ENCODE measurements around the gene ELAVL3. TPM values are rescaled to one million over a fixed set of nuclear protein-coding genes. Genes with fewer than 3 reads are reported as not detected.
A peak's percentile ranks its signal among the peaks of the same experiment; 100 is the strongest.
"Not testable (repeated sequence)": the region's sequence is repeated elsewhere in the genome, so short reads cannot be mapped to it uniquely, and the experiment has no call there.

Gene ELAVL3
- polyA plus RNA-seq, 5 donors = 0.05 to 0.19 (median 0.11) TPM; not detected in 1

DNA sequence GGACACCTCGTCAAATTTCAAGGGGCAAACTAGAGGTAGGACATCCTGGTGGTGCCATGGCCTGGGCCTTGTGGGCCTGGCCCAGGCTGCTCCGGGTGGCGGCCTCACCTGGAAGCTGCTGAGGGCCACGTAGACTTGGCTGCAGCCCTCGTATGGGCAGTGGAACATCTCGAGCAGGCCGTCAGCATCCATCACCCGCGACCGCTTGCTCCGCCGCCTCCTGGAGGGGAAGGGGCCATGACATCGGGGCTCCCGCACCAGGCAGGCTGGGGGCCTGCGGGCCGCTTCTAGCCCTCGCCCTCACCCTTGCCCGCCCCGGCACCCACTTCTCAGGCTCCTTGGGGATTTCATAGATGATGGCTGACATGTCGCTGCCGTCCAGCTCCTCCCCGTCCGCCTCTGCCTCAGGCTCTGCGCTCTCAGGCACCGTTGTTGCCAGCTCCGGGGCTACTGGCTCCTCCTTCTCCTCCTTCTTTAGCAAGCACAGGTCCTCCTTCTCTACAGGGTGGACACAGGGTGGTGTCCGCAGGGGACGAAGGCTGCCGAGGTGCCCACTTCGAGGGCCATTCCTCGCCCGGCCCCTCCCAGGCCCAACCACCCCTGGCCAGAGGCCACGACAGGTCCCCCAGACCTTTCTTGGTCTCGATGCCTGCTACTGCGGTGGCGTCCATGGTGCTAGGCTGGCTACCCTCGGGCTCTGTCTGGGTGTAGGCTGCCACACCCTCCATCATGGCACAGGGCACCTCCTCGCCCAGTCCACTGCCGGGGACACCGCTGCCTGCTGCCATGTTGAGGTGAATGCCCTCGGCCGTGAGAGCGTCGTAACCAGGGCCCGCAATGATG, 6.0 kb upstream of the ELAVL3 start:
- no peak for DNase-seq

DNA sequence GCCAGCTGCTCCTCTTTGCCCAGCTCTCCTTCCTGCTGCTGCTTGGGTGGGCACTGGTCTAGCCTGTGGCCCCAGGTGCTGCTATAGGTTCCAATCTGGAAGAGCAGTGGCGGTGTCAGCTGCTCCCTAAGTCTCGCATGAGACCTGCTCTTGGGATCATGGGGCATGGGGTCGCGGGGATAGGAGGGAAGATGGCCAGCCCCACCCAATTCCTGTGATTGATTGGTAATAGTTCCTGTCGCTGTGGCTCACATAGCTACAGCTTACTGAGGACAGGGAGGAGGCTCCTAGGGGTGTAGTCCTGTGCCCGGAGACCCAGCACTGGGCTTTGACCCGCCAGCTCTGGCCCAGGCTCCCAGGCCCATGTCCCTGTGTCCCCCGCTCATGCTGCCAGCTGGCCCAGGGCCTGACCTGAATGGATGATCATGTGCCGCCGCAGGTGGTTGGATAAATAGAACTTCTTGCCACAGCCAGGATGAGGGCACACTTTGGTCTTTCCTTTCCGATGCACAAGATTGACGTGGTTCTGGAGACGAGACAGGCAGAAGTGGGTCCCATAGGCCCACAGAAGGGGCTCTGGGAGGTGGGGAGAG, 4.5 kb upstream of the ELAVL3 start:
- no peak for DNase-seq

- no peak for DNase-seq
These were observed 2.7 kb upstream of the ELAVL3 start for GRCh38 chr19:11483366-11484111.

- peak; percentile 57 to 66 for DNase-seq
These were observed 1.7 kb upstream of the ELAVL3 start for GRCh38 chr19:11482384-11483050.

DNA sequence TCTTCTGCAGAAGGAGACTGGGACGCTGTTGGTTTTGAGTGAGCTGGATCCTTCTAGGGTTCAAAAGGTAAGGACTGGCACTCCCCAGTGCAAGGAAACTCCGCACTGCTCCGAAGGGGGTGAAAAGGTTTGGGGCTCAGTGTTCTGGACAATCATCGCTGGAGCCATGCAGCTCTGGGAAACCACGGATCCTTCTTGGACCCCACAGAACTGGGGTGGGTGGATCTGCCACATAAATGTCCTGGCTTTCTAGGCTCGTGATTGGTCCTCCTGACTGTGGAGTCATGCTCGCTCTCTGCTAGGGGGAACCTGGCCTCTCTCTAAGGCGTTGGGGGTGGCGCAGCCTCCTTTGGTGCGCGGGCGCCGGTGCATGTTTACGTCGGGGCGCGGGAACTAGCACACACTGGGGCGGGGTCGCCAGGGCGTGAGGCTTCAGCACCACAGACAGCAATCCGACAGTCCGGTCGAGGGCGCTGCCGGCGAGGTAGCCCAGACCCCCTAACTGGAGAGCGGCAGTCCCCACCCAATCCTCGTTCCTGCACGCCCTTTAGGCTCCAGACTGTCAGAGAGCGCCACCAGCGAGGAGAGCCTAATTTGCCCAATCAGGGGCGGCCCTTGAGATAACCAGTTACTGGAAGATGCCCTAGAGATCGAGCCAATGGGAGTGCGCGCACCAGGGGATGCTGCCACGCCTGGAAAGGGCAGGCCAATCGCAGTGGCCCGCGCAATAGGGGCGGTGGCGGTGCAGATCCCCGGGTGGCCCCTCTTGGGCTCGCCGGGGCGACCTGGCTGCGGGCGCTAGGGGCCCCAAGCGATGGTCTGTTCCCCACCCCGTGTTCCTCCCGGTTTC, 913 bp upstream of the ELAVL3 start:
- DNase-seq = peak; percentile 29 to 30

DNA sequence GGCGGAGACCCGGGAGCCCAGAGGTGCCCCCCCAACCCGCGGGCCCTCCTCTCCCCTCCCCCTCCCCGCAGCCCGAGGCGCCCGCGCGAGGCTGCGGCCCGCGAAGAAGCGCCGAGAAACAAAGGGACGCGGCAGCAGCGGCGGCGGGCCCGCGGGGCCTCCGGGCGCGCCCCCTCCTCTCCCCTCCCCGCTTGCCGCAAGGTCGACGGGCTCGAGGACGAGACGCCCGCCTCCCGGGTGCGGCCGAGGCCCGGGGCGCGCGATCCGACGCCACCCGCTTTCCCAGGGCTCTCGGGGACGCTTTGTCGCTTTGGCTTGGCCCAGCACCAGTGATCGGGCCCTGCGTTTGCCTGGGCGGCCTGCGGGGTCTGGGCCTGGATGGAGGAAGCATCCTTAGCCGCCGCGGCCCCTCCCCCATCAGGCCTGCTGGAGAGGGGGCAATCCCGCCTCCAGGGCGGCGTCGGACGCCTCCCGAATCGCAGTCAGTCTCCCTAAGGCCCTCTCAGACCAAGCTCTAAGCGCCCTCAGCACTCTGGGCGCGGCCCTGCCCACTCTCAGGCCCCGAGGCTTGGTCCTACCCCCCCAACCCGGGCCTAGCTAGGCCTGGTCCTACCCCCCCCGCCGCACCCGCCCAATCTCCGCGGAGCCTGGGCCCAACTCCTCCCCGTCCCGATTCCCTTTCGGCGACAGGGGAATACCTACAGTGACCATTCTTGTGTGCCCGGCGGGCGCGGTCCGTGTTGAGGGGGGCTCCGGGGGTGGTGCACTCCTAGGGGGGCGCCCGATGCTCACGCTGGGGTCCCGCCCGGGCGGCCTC, 740 bp downstream of the ELAVL3 start:
- no peak for DNase-seq

GRCh38 chr19:11479090-11479897, 1.6 kb downstream of the ELAVL3 start:
- DNase-seq = no peak

- DNase-seq = no peak
These were observed 2.4 kb downstream of the ELAVL3 start for GRCh38 chr19:11478167-11479089.

GRCh38 chr19:11475861-11476260, 5.0 kb downstream of the ELAVL3 start:
- DNase-seq = no peak

GRCh38 chr19:11475343-11475742, 5.5 kb downstream of the ELAVL3 start:
- not testable (repeated sequence) for DNase-seq

- no peak for DNase-seq
These were observed 7.1 kb downstream of the ELAVL3 start for GRCh38 chr19:11473725-11474124.

DNA sequence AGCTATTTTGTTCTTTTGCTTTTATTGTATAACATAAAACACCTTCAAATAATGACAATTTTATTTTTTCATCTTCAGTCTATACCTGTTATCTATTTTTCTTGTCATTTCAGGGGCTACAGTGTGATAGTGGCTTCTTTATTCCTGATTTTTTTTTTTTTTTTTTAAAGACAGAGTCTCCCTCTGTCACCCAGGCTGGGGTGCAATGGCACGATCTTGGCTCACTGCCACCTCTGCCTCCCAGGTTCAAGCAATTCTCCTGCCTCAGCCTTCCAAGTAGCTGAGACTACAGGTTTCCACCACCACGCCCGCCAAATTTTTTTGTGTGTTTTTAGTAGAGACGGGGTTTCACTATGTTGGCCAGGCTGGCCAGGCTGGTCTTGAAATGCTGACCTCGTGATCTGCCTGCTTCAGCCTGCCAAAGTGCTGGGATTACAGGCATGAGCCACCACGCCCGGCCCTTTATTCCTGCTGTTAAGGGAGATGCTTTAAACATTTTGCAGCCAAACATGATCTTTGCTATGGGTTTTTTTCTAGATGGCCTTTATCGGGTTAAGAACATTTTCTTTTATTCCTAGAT, 12.5 kb downstream of the ELAVL3 start:
- DNase-seq = not testable (repeated sequence)

DNA sequence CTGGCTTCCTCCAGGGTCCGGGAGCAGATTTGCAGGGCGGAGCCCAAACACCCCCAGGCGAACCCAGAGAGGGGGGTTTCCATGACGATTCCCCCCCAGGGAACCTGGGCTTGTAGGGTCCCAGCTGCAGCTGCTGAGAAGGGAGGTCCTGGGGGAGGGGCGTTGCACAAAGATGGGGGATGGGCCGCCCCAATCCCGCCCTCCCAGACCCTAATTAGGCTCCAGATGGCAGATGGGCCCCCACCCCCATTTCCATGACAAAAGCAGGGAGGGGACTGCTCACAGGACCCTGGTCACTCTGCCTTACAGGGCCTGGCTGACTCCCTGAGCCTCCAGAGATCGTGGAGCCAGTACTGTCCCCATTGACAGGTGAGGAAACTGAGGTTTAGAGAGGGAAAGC, 15.2 kb downstream of the ELAVL3 start:
- DNase-seq = no peak

- DNase-seq = no peak
These were observed 16.2 kb downstream of the ELAVL3 start for GRCh38 chr19:11464333-11465265.

DNA sequence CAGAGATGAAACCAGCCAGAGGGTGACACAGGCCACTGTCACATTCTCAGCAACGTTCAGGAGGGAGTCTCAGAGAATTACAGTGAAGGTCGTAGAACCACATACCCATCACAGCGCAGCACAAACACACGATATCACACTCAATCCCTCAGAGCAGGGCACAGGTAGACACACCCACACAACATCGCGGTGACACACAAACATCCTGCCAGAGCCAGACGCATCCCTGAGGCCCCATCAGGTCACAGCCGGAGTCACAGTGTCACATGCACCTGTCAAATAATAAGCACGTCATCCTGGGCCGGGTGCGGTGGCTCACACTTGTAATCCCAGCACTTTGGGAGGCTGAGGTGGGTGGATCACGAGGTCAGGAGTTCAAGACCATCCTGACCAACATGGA, 17.5 kb downstream of the ELAVL3 start:
- DNase-seq = no peak

- DNase-seq = no peak
These were observed 19.4 kb downstream of the ELAVL3 start for GRCh38 chr19:11461453-11461852.

- no peak for DNase-seq
These were observed 20.6 kb downstream of the ELAVL3 start for GRCh38 chr19:11460207-11460606.
